MM.1S (cell line): ENCODE results near the gene USP49.

ENCODE experiments used
- DNase-seq: peaks from one replicate; pipeline ENCODE4 v3.0.0-alpha.2; 2015
- H2AFZ ChIP-seq: fragments of 300-600 bp; sonication (generic); 2 replicates; pipeline ENCODE4 v1.6.0; 2016; ENCODE audit warnings: antibody characterized with exemption, low read length
- H3F3A ChIP-seq: fragments of 300-600 bp; sonication (generic); 2 replicates; pipeline ENCODE4 v1.6.1; 2016; ENCODE audit warnings: mild to moderate bottlenecking, antibody characterized with exemption, low read length, moderate library complexity, mixed read lengths; ENCODE audit not compliant: insufficient read depth
- H3K27ac ChIP-seq: fragments of 300-600 bp; sonication (generic); 2 replicates; pipeline ENCODE4 v1.5.1; 2016; ENCODE audit warnings: mild to moderate bottlenecking, low read length
- H3K27me3 ChIP-seq: fragments of 300-600 bp; sonication (generic); replicated peaks from 2 replicates; pipeline ENCODE4 v1.6.0; 2016; ENCODE audit warnings: low read length; ENCODE audit not compliant: insufficient read depth
- H3K36me3 ChIP-seq: fragments of 300-600 bp; sonication (generic); replicated peaks from 2 replicates; pipeline ENCODE4 v1.6.1; 2016; ENCODE audit warnings: mild to moderate bottlenecking, low read length, mixed read lengths; ENCODE audit not compliant: insufficient read depth
- H3K4me1 ChIP-seq: fragments of 300-600 bp; sonication (generic); 2 replicates; pipeline ENCODE4 v1.6.1; 2016; ENCODE audit warnings: low read length, mixed read lengths
- H3K4me2 ChIP-seq: fragments of 300-600 bp; sonication (generic); 2 replicates; pipeline ENCODE4 v1.6.0; 2016; ENCODE audit warnings: low read depth, low read length
- H3K4me3 ChIP-seq: fragments of 300-600 bp; sonication (generic); 2 replicates; pipeline ENCODE4 v1.5.1; 2016; ENCODE audit warnings: low read length, mixed read lengths
- H3K79me2 ChIP-seq: fragments of 300-600 bp; sonication (generic); 2 replicates; pipeline ENCODE4 v1.6.1; 2016; ENCODE audit warnings: mixed run types, low read length, mixed read lengths
- H3K9ac ChIP-seq: fragments of 300-600 bp; sonication (generic); 2 replicates; pipeline ENCODE4 v1.6.1; 2016; ENCODE audit warnings: low read length, mixed read lengths
- H3K9me2 ChIP-seq: fragments of 300-600 bp; sonication (generic); replicated peaks from 2 replicates; pipeline ENCODE4 v1.6.1; 2016; ENCODE audit warnings: mild to moderate bottlenecking, low read length, mixed read lengths; ENCODE audit not compliant: insufficient read depth
- H3K9me3 ChIP-seq: fragments of 300-600 bp; sonication (generic); replicated peaks from 2 replicates; pipeline ENCODE4 v1.6.1; 2016; ENCODE audit warnings: mild to moderate bottlenecking, low read length, mixed read lengths; ENCODE audit not compliant: insufficient read depth
- H4K20me1 ChIP-seq: fragments of 300-600 bp; sonication (generic); 2 replicates; pipeline ENCODE4 v1.6.1; 2016; ENCODE audit warnings: mild to moderate bottlenecking, low read length, moderate library complexity, mixed read lengths; ENCODE audit not compliant: insufficient read depth
- EZH2 ChIP-seq: fragments of 300-600 bp; sonication (generic); optimal IDR thresholded peaks from 2 replicates; pipeline ENCODE3; 2017; ENCODE audit warnings: low read depth, mild to moderate bottlenecking, antibody characterized with exemption, low read length, mixed read lengths
- EZH2phosphoT487 ChIP-seq: fragments of 300-600 bp; sonication (generic); IDR thresholded peaks from 2 replicates; pipeline ENCODE4 v1.6.1; 2018; ENCODE audit warnings: antibody characterized with exemption, low read length
- TF ChIP-seq, protein P1 (sequence below): fragments of 300-600 bp; sonication (generic); IDR thresholded peaks from 2 replicates; pipeline ENCODE4 v1.5.1; 2016; ENCODE audit warnings: antibody characterized with exemption, low read length, mixed read lengths

USP49 gene

GRCh38 chr6:41777551-41778285, 117.5 kb downstream of the USP49 start:
- Histone ChIP-seq H3K27me3 (peaks cover 17% of the 10 kb centered on the region), H3K9me2 (no peaks in the 10 kb centered on the region), H3K4me3 (no peak overlapping the region), H3K27ac (no peak overlapping the region), H2AFZ (no peak overlapping the region), H3K9me3 (no peaks in the 10 kb centered on the region), H3K9ac (no peak overlapping the region), H4K20me1 (no peaks in the 10 kb centered on the region), H3K36me3 (no peaks in the 10 kb centered on the region), H3K4me2 (no peak overlapping the region), H3K4me1 (peaks cover 5% of the 10 kb centered on the region; the same call in 1 of the 2 replicates), H3K79me2 (no peaks in the 10 kb centered on the region), H3F3A (no peaks in the 10 kb centered on the region)
- no peak for DNase-seq
- TF ChIP-seq EZH2phosphoT487, result no peak
- TF ChIP-seq EZH2, result no peak
- TF ChIP-seq, protein P1, sequence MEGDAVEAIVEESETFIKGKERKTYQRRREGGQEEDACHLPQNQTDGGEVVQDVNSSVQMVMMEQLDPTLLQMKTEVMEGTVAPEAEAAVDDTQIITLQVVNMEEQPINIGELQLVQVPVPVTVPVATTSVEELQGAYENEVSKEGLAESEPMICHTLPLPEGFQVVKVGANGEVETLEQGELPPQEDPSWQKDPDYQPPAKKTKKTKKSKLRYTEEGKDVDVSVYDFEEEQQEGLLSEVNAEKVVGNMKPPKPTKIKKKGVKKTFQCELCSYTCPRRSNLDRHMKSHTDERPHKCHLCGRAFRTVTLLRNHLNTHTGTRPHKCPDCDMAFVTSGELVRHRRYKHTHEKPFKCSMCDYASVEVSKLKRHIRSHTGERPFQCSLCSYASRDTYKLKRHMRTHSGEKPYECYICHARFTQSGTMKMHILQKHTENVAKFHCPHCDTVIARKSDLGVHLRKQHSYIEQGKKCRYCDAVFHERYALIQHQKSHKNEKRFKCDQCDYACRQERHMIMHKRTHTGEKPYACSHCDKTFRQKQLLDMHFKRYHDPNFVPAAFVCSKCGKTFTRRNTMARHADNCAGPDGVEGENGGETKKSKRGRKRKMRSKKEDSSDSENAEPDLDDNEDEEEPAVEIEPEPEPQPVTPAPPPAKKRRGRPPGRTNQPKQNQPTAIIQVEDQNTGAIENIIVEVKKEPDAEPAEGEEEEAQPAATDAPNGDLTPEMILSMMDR, result no peak

- no peaks in the 10 kb centered on the region for H3K36me3 ChIP-seq
- H3K4me1 ChIP-seq, result peaks cover 5% of the 10 kb centered on the region; the same call in 1 of the 2 replicates
- no peaks in the 10 kb centered on the region for H3K27me3 ChIP-seq
- no peak overlapping the region for H3K9ac ChIP-seq
- no peak overlapping the region for H3K4me2 ChIP-seq
- H4K20me1 ChIP-seq, result no peaks in the 10 kb centered on the region
- H2AFZ ChIP-seq, result no peak overlapping the region
- no peak for TF ChIP-seq EZH2
- H3K79me2 ChIP-seq, result no peaks in the 10 kb centered on the region
- no peak for DNase-seq
- no peak overlapping the region for H3K4me3 ChIP-seq
- H3K9me3 ChIP-seq, result no peaks in the 10 kb centered on the region
- no peaks in the 10 kb centered on the region for H3K9me2 ChIP-seq
- H3K27ac ChIP-seq, result no peak overlapping the region
- H3F3A ChIP-seq, result no peaks in the 10 kb centered on the region
These were observed 119.8 kb downstream of the USP49 start for GRCh38 chr6:41775293-41775882.

- no peaks in the 10 kb centered on the region for H4K20me1 ChIP-seq
- DNase-seq, result no peak
- no peaks in the 10 kb centered on the region for H3K9me3 ChIP-seq
- no peak overlapping the region for H3K9ac ChIP-seq
- TF ChIP-seq EZH2 (no peak), EZH2phosphoT487 (no peak)
- TF ChIP-seq, protein P1, result no peak
- no peaks in the 10 kb centered on the region for H3K79me2 ChIP-seq
- no peaks in the 10 kb centered on the region for H3K27me3 ChIP-seq
- H3K4me1 ChIP-seq, result peaks cover 5% of the 10 kb centered on the region; the same call in 1 of the 2 replicates
- H3K27ac ChIP-seq, result no peak overlapping the region
- no peak overlapping the region for H3K4me3 ChIP-seq
- H3K9me2 ChIP-seq, result no peaks in the 10 kb centered on the region
- no peaks in the 10 kb centered on the region for H3K36me3 ChIP-seq
- H2AFZ ChIP-seq, result no peak overlapping the region
- H3K4me2 ChIP-seq, result no peak overlapping the region
- H3F3A ChIP-seq, result no peaks in the 10 kb centered on the region
These were observed 120.3 kb downstream of the USP49 start for GRCh38 chr6:41774841-41775240.
